Measurements from ENCODE around the gene NDUFAF7.

- TF ChIP-seq ZNF565 (CRISPR knock-in tag; conservative IDR thresholded peaks at IDR 0.05; ENCODE audit: low read depth), result no peak
- no peak for TF ChIP-seq ESRRG (CRISPR knock-in tag; IDR thresholded peaks at IDR 0.05)
- no peak for TF ChIP-seq RARB (CRISPR knock-in tag; IDR thresholded peaks at IDR 0.05)
- TF ChIP-seq GLIS3 (CRISPR knock-in tag; IDR thresholded peaks at IDR 0.05), result no peak
- TF ChIP-seq ZFP3 (CRISPR knock-in tag; IDR thresholded peaks at IDR 0.05), result no peak
- TF ChIP-seq SNAI2 (CRISPR knock-in tag; IDR thresholded peaks at IDR 0.05), result no peak
Observed at GRCh38 chr2:37231241-37232130, at the start of gene NDUFAF7, which contains the start of gene CEBPZ.

All from SK-N-SH treated with all-trans-retinoic acid at 6 μM for 48 hours (cell line).